ENCODE data around the gene TNFRSF1A. TPM values are rescaled to one million over a fixed set of nuclear protein-coding genes. Genes with fewer than 3 reads are reported as not detected.

The TNFRSF1A gene
- total and polyA plus RNA-seq, 9 of the 15 experiments (the other 6 are each of a cell fraction or from before 2014, with no cell fraction given): 0.76 to 43.5 (median 30.0) TPM

GRCh38 chr12:6316921-6317692 is 24.8 kb downstream of the TNFRSF1A start:
- TF ChIP-seq RHOXF2B (CRISPR knock-in tag; conservative IDR thresholded peaks at IDR 0.05) (no peak), SREBF2 (CRISPR knock-in tag; IDR thresholded peaks at IDR 0.05) (no peak)
- TF ChIP-seq, protein P1, sequence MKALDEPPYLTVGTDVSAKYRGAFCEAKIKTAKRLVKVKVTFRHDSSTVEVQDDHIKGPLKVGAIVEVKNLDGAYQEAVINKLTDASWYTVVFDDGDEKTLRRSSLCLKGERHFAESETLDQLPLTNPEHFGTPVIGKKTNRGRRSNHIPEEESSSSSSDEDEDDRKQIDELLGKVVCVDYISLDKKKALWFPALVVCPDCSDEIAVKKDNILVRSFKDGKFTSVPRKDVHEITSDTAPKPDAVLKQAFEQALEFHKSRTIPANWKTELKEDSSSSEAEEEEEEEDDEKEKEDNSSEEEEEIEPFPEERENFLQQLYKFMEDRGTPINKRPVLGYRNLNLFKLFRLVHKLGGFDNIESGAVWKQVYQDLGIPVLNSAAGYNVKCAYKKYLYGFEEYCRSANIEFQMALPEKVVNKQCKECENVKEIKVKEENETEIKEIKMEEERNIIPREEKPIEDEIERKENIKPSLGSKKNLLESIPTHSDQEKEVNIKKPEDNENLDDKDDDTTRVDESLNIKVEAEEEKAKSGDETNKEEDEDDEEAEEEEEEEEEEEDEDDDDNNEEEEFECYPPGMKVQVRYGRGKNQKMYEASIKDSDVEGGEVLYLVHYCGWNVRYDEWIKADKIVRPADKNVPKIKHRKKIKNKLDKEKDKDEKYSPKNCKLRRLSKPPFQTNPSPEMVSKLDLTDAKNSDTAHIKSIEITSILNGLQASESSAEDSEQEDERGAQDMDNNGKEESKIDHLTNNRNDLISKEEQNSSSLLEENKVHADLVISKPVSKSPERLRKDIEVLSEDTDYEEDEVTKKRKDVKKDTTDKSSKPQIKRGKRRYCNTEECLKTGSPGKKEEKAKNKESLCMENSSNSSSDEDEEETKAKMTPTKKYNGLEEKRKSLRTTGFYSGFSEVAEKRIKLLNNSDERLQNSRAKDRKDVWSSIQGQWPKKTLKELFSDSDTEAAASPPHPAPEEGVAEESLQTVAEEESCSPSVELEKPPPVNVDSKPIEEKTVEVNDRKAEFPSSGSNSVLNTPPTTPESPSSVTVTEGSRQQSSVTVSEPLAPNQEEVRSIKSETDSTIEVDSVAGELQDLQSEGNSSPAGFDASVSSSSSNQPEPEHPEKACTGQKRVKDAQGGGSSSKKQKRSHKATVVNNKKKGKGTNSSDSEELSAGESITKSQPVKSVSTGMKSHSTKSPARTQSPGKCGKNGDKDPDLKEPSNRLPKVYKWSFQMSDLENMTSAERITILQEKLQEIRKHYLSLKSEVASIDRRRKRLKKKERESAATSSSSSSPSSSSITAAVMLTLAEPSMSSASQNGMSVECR (CRISPR knock-in tag; IDR thresholded peaks at IDR 0.05): 0 out of 2 replicates have a peak, but pooled peaks have one; percentile 21
- no peak overlapping the region for H3K9ac ChIP-seq (ENCODE audit: insufficient read depth in 1 of 2, low read depth in 2 of 2, low read length in 2 of 2)
- no peaks in the 10 kb centered on the region for H3K36me3 ChIP-seq (ENCODE audit: control insufficient read depth, insufficient read depth, low read length)
- intact Hi-C loops (cut with micrococcal nuclease): no loop called here
- peaks cover 0 to 21% of the 10 kb centered on the region in 2 experiments; a peak in 4 of 5 replicates for H3K27me3 ChIP-seq (ENCODE audit: control insufficient read depth in 2 of 2, insufficient read depth in 2 of 2, low read length in 2 of 2)
- no peaks in the 10 kb centered on the region for H3K9me3 ChIP-seq (replicated peaks; ENCODE audit: control insufficient read depth, insufficient read depth, low read depth, low read length)
- H4K20me1 ChIP-seq (replicated peaks; ENCODE audit: control insufficient read depth, insufficient read depth, low read length): no peaks in the 10 kb centered on the region
- in situ Hi-C loops (cut with MboI): no loop called here
- H3K4me2 ChIP-seq (ENCODE audit: insufficient read depth, low read length): no peak overlapping the region
- H3K27ac ChIP-seq (ENCODE audit: extremely low read depth, low read depth, low read length): no peak overlapping the region
- BruUV-seq (replicated peaks): no TSS peak
- H2AFZ ChIP-seq (ENCODE audit: low read depth, low read length): no peak overlapping the region
- WGBS (ENCODE audit: insufficient coverage, low coverage, missing lambda C conversion rate): 19% methylated on average over 18 of the region's 21 CpGs
- ChIA-PET CTCF (ENCODE audit: low intra/inter-chr PET ratio) (no interaction called here), POLR2A (interaction anchor here (0.5 to 0.9 kb wide), 3 partner anchors 64 to 215 kb away, joined by 3 to 4 read pairs (median 3); no protein-coding TSS in a partner anchor)
- no peaks in the 10 kb centered on the region for H3K79me2 ChIP-seq (ENCODE audit: control insufficient read depth, insufficient read depth, low read length)
- no peaks in the 10 kb centered on the region for H3K9me1 ChIP-seq (ENCODE audit: control insufficient read depth, insufficient read depth, low read length)
- DNase-seq (ENCODE audit: extremely low read depth in 1 of 4, low spot score in 3 of 4) (peak in 2 of 4 experiments; percentile 21 to 28), FAIRE-seq (no peak), ATAC-seq (peak; percentile 56)
- H3K4me1 ChIP-seq (replicated peaks in 1 of 2; ENCODE audit: control insufficient read depth in 2 of 2, insufficient read depth in 2 of 2, low read length in 2 of 2): peaks cover 0 to 21% of the 10 kb centered on the region in 2 experiments; a peak in 2 of 5 replicates
- no peak overlapping the region for H3K4me3 ChIP-seq

Data from K562 (cell line).